ENCODE data around the gene RAB23. TPM values are rescaled to one million over a fixed set of nuclear protein-coding genes. Genes with fewer than 3 reads are reported as not detected.

Gene RAB23
- total and polyA plus RNA-seq, 2 of the 8 experiments (the other 6 are each of a cell fraction or from before 2014, with no cell fraction given): 6.5 to 17.2 TPM

DNA sequence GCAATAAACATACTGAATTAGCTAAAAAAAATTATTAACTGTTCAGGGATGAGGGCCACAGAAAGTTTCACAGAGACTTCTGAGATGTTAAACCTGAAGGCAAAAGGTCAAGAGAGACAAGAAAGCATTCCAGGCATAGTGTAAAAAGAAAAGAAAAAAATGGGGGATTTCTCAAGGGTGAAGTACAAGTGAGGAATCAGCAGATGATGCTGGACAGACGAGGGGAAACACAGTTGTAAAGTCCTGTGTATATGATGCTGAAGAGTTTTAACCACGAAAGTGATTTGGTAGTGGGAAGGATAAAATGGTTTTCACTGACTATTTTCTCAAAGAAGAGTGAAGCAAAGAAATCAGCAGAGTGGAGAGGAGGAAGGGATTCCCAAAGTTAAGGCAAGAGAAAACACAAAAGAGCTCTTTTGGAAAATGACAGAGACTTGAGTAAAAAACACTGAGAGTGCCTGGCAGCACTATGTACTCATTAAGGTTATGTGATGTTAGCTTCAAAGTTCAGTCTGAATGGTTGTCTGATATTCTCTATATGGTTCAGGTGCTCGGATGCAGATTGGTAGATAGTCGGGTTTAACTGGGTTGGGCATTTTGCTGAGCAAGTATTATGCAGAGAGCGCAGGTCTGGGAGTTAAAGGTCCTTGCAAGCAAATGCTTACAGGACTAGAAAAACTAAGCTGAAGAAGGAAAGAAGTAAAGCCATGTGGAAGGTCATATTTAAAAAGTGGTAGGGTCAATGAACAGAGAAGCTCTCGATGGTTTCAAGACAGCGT is 16.4 kb downstream of the RAB23 start (continued):
- TF ChIP-seq, protein P1, sequence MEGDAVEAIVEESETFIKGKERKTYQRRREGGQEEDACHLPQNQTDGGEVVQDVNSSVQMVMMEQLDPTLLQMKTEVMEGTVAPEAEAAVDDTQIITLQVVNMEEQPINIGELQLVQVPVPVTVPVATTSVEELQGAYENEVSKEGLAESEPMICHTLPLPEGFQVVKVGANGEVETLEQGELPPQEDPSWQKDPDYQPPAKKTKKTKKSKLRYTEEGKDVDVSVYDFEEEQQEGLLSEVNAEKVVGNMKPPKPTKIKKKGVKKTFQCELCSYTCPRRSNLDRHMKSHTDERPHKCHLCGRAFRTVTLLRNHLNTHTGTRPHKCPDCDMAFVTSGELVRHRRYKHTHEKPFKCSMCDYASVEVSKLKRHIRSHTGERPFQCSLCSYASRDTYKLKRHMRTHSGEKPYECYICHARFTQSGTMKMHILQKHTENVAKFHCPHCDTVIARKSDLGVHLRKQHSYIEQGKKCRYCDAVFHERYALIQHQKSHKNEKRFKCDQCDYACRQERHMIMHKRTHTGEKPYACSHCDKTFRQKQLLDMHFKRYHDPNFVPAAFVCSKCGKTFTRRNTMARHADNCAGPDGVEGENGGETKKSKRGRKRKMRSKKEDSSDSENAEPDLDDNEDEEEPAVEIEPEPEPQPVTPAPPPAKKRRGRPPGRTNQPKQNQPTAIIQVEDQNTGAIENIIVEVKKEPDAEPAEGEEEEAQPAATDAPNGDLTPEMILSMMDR (IDR thresholded peaks at IDR 0.05; ENCODE audit: control extremely low read depth in 1 of 3, insufficient read depth in 1 of 3, low read depth in 1 of 3, low read length in 3 of 3): no peak
- TF ChIP-seq SIRT6 (IDR thresholded peaks at IDR 0.05; ENCODE audit: low read length): no peak
- TF ChIP-seq NANOG (IDR thresholded peaks at IDR 0.05; ENCODE audit: insufficient read depth, low read depth, low read length, poor library complexity, severe bottlenecking): no peak
- no peak for TF ChIP-seq CREB1 (IDR thresholded peaks at IDR 0.05)
